Neuronal stem cell (in vitro differentiated cells): ENCODE measurements around the gene EXOSC1.
A peak's percentile ranks its signal among the peaks of the same experiment; 100 is the strongest.

Experiments used
- DNase-seq: peaks from one replicate; pipeline ENCODE4 v3.0.0-alpha.2; 2013; ENCODE audit warnings: low spot score
- H2AFZ ChIP-seq: one replicate; pipeline ENCODE4 v1.6.1; 2013; ENCODE audit warnings: mild to moderate bottlenecking, low read length, inconsistent platforms
- H2AK5ac ChIP-seq: 2 replicates; pipeline ENCODE4 v1.6.1; 2013; ENCODE audit warnings: low read depth, mild to moderate bottlenecking, inconsistent platforms, low read length, moderate library complexity, mixed read lengths
- H2BK120ac ChIP-seq: 2 replicates; pipeline ENCODE4 v1.6.1; 2013; ENCODE audit warnings: low read depth, mild to moderate bottlenecking, inconsistent platforms, low read length, moderate library complexity, mixed read lengths
- H2BK12ac ChIP-seq: one replicate; pipeline ENCODE4 v1.6.1; 2013; ENCODE audit warnings: low read length, inconsistent platforms
- H2BK15ac ChIP-seq: 2 replicates; pipeline ENCODE4 v1.6.1; 2013; ENCODE audit warnings: mild to moderate bottlenecking, low read length, inconsistent platforms, mixed read lengths
- H2BK5ac ChIP-seq: one replicate; pipeline ENCODE4 v1.6.1; 2013; ENCODE audit warnings: inconsistent platforms, mild to moderate bottlenecking, low read length, moderate library complexity
- H3K14ac ChIP-seq: one replicate; pipeline ENCODE4 v1.6.1; 2013; ENCODE audit warnings: low read length, inconsistent platforms
- H3K18ac ChIP-seq: 2 replicates; pipeline ENCODE4 v1.6.1; 2013; ENCODE audit warnings: low read length, inconsistent platforms
- H3K23ac ChIP-seq: 2 replicates; pipeline ENCODE4 v1.6.1; 2013; ENCODE audit warnings: low read depth, mild to moderate bottlenecking, mixed read lengths, low read length, inconsistent platforms; ENCODE audit not compliant: poor library complexity
- H3K27ac ChIP-seq: replicated peaks from 3 replicates; pipeline ENCODE4 v1.5.1; 2013; ENCODE audit warnings: low read length, inconsistent platforms
- H3K27me3 ChIP-seq, 3 experiments: 2 replicates each; pipeline ENCODE4 v1.6.1; 2013; ENCODE audit warnings: low read length in 3 of 3, mild to moderate bottlenecking in 2 of 3, inconsistent platforms in 1 of 3, low read depth in 1 of 3, mixed read lengths in 1 of 3, moderate library complexity in 1 of 3; ENCODE audit not compliant: control insufficient read depth in 3 of 3, insufficient read depth in 3 of 3
- H3K36me3 ChIP-seq, 2 donors: replicated peaks in 1 of 2; 2 replicates each; pipeline ENCODE4 v1.6.1; 2013; ENCODE audit warnings: low read length in 2 of 2; ENCODE audit not compliant: control insufficient read depth in 2 of 2, insufficient read depth in 2 of 2
- H3K4ac ChIP-seq: 2 replicates; pipeline ENCODE4 v1.6.1; 2013; ENCODE audit warnings: inconsistent platforms, mild to moderate bottlenecking, low read length, moderate library complexity
- H3K4me1 ChIP-seq, 2 donors: 1 replicate in 1 of 2; 2 replicates in 1 of 2; pipeline ENCODE4 v1.6.1; 2013; ENCODE audit warnings: low read length in 2 of 2, low read depth in 1 of 2; ENCODE audit not compliant: control insufficient read depth in 2 of 2, insufficient read depth in 1 of 2
- H3K4me2 ChIP-seq: one replicate; pipeline ENCODE4 v1.6.1; 2013; ENCODE audit warnings: mild to moderate bottlenecking, low read length, inconsistent platforms; ENCODE audit not compliant: insufficient read depth, poor library complexity, severe bottlenecking
- H3K4me3 ChIP-seq, 2 donors: 2 replicates each; pipeline ENCODE4 v1.5.1; 2013; ENCODE audit warnings: low read length in 2 of 2, mild to moderate bottlenecking in 2 of 2, inconsistent platforms in 1 of 2, moderate library complexity in 1 of 2
- H3K79me1 ChIP-seq: one replicate; pipeline ENCODE4 v1.6.1; 2013; ENCODE audit warnings: low read depth, mild to moderate bottlenecking, inconsistent platforms, low read length, moderate library complexity
- H3K9ac ChIP-seq: one replicate; pipeline ENCODE4 v1.6.1; 2013; ENCODE audit warnings: mild to moderate bottlenecking, low read depth, low read length, inconsistent platforms; ENCODE audit not compliant: poor library complexity
- H3K9me3 ChIP-seq, 2 donors: replicated peaks in 1 of 2; 2 replicates each; pipeline versions ENCODE3 to v1.6.1; 2013; ENCODE audit warnings: low read length in 2 of 2, mild to moderate bottlenecking in 2 of 2, inconsistent platforms in 1 of 2, low read depth in 1 of 2, mixed read lengths in 1 of 2, moderate library complexity in 1 of 2; ENCODE audit not compliant: control insufficient read depth in 2 of 2, insufficient read depth in 1 of 2
- H4K8ac ChIP-seq: one replicate; pipeline ENCODE4 v1.6.1; 2013; ENCODE audit warnings: low read depth, mild to moderate bottlenecking, inconsistent platforms, low read length, moderate library complexity
- H4K91ac ChIP-seq: one replicate; pipeline ENCODE4 v1.6.1; 2013; ENCODE audit warnings: low read length, low read depth, mild to moderate bottlenecking, inconsistent platforms; ENCODE audit not compliant: poor library complexity
- WGBS, 2 donors: extraction: QIAGEN DNeasy Blood & Tissue Kit; methylation state at CpG; one replicate each; pipeline ENCODE4 v1.1.7; 2013; ENCODE audit warnings: missing lambda C conversion rate in 2 of 2, mixed read lengths in 1 of 2; ENCODE audit not compliant: insufficient read length in 2 of 2, insufficient replicate concordance in 1 of 2; ENCODE audit errors: extremely low coverage in 2 of 2; 5-methylcytosine and 5-hydroxymethylcytosine counted together

EXOSC1 gene

GRCh38 chr10:97465982-97466381 lies 20.2 kb upstream of the EXOSC1 start:
- H3K14ac ChIP-seq = no peak overlapping the region
- no peak overlapping the region for H2BK12ac ChIP-seq
- H3K18ac ChIP-seq = no peak overlapping the region
- no peak overlapping the region for H2BK5ac ChIP-seq
- H2AK5ac ChIP-seq = no peak overlapping the region
- H3K36me3 ChIP-seq = peaks cover 68 to 99% of the 10 kb centered on the region in 2 donors
- H2BK120ac ChIP-seq = no peak overlapping the region
- no peak overlapping the region for H4K91ac ChIP-seq
- no peak overlapping the region for H3K4ac ChIP-seq
- H3K4me2 ChIP-seq = no peak overlapping the region
- no CpG with 5 or more reads among the region's 7 CpGs for whole genome bisulfite sequencing, 2 donors
- H2BK15ac ChIP-seq = no peak overlapping the region
- H3K27me3 ChIP-seq = no peaks in the 10 kb centered on the region
- H3K4me3 ChIP-seq = no peak overlapping the region
- H3K4me1 ChIP-seq = no peaks in the 10 kb centered on the region
- H3K27ac ChIP-seq = no peak overlapping the region
- H4K8ac ChIP-seq = no peak overlapping the region
- no peak overlapping the region for H2AFZ ChIP-seq
- H3K79me1 ChIP-seq = no peaks in the 10 kb centered on the region
- peak overlapping the region; percentile 43 for H3K23ac ChIP-seq
- H3K9me3 ChIP-seq = no peaks in the 10 kb centered on the region
- no peak overlapping the region for H3K9ac ChIP-seq
- DNase-seq = no peak

GRCh38 chr10:97464226-97464625 lies 18.4 kb upstream of the EXOSC1 start:
- WGBS, 2 donors = no CpG with 5 or more reads among the region's 1 CpG

GRCh38 chr10:97463363-97464132 lies 17.7 kb upstream of the EXOSC1 start:
- DNase-seq = peak; percentile 39
- no peaks in the 10 kb centered on the region for H3K4me1 ChIP-seq
- no peaks in the 10 kb centered on the region for H3K79me1 ChIP-seq
- no peak overlapping the region for H3K4me2 ChIP-seq
- H3K27ac ChIP-seq = no peak overlapping the region
- no peak overlapping the region for H2BK120ac ChIP-seq
- H4K8ac ChIP-seq = no peak overlapping the region
- no peak overlapping the region for H2BK5ac ChIP-seq
- no peak overlapping the region for H3K9ac ChIP-seq
- no peaks in the 10 kb centered on the region for H3K9me3 ChIP-seq
- H3K14ac ChIP-seq = no peak overlapping the region
- H3K23ac ChIP-seq = no peak overlapping the region
- no peak overlapping the region for H2BK12ac ChIP-seq
- H3K18ac ChIP-seq = no peak overlapping the region
- H3K27me3 ChIP-seq = no peaks in the 10 kb centered on the region
- WGBS, 2 donors = no CpG with 5 or more reads among the region's 4 CpGs
- no peak overlapping the region for H3K4ac ChIP-seq
- H2AK5ac ChIP-seq = no peak overlapping the region
- peaks cover 69 to 100% of the 10 kb centered on the region in 2 donors for H3K36me3 ChIP-seq
- no peak overlapping the region for H2AFZ ChIP-seq
- H4K91ac ChIP-seq = no peak overlapping the region
- no peak overlapping the region for H3K4me3 ChIP-seq
- no peak overlapping the region for H2BK15ac ChIP-seq

More at GRCh38 chr10:97464226-97464625, 18.4 kb upstream of the EXOSC1 start:
- Histone ChIP-seq H3K4me2 (no peak overlapping the region), H3K18ac (no peak overlapping the region), H3K36me3 (peaks cover 67 to 99% of the 10 kb centered on the region in 2 donors), H3K27me3 (no peaks in the 10 kb centered on the region), H4K8ac (no peak overlapping the region), H2AFZ (no peak overlapping the region), H2BK12ac (no peak overlapping the region), H3K4ac (no peak overlapping the region), H2BK15ac (no peak overlapping the region), H4K91ac (no peak overlapping the region), H3K9ac (no peak overlapping the region), H2BK5ac (no peak overlapping the region), H3K27ac (no peak overlapping the region), H3K4me1 (no peaks in the 10 kb centered on the region), H2BK120ac (no peak overlapping the region), H2AK5ac (no peak overlapping the region), H3K79me1 (no peaks in the 10 kb centered on the region), H3K4me3 (no peak overlapping the region), H3K14ac (no peak overlapping the region), H3K23ac (no peak overlapping the region), H3K9me3 (no peaks in the 10 kb centered on the region)
- DNase-seq = no peak

- no peak overlapping the region for H2AK5ac ChIP-seq
- H3K4me2 ChIP-seq = no peak overlapping the region
- H3K36me3 ChIP-seq = peaks cover 69 to 98% of the 10 kb centered on the region in 2 donors
- H3K4me1 ChIP-seq = no peaks in the 10 kb centered on the region
- no peak overlapping the region for H3K23ac ChIP-seq
- no peak overlapping the region for H2BK120ac ChIP-seq
- H3K9me3 ChIP-seq = no peaks in the 10 kb centered on the region
- DNase-seq = no peak
- no peak overlapping the region for H4K8ac ChIP-seq
- H2BK5ac ChIP-seq = no peak overlapping the region
- H3K18ac ChIP-seq = no peak overlapping the region
- H3K27ac ChIP-seq = no peak overlapping the region
- H3K79me1 ChIP-seq = no peaks in the 10 kb centered on the region
- no peak overlapping the region for H3K14ac ChIP-seq
- H2AFZ ChIP-seq = no peak overlapping the region
- no peak overlapping the region for H3K4ac ChIP-seq
- no peak overlapping the region for H4K91ac ChIP-seq
- no peaks in the 10 kb centered on the region for H3K27me3 ChIP-seq
- no CpG with 5 or more reads among the region's 2 CpGs for WGBS, 2 donors
- H3K9ac ChIP-seq = no peak overlapping the region
- H2BK15ac ChIP-seq = no peak overlapping the region
- H3K4me3 ChIP-seq = no peak overlapping the region
- no peak overlapping the region for H2BK12ac ChIP-seq
These were observed 16.5 kb upstream of the EXOSC1 start for GRCh38 chr10:97462309-97462708.
